ENCODE results near the gene SRP54. TPM values are rescaled to one million over a fixed set of nuclear protein-coding genes. Genes with fewer than 3 reads are reported as not detected.
"Not testable (repeated sequence)": the region's sequence is repeated elsewhere in the genome, so short reads cannot be mapped to it uniquely, and the experiment has no call there.

The SRP54 gene
- polyA plus RNA-seq, 1 experiment: 84.2 TPM

- Histone ChIP-seq H3K4me3 (ENCODE audit: low read depth, low read length) (no peak overlapping the region), H3K27ac (ENCODE audit: low read depth, low read length) (no peak overlapping the region), H3K27me3 (ENCODE audit: control insufficient read depth, insufficient read depth, low read length) (no peaks in the 10 kb centered on the region), H3K9me3 (ENCODE audit: control insufficient read depth, insufficient read depth, low read length) (no peaks in the 10 kb centered on the region)
- TF ChIP-seq CTCF (IDR thresholded peaks at IDR 0.05; ENCODE audit: low read depth, low read length): no peak
- ChIA-PET CTCF (no interaction called here), POLR2A (no interaction called here)
- DNase-seq (ENCODE audit: low read depth, low spot score): no peak
Measured at GRCh38 chr14:35047976-35048513, 65.3 kb downstream of the SRP54 start.

GRCh38 chr14:35050652-35051051 lies 67.9 kb downstream of the SRP54 start:
- ChIA-PET POLR2A (interaction anchor here (0.6 to 0.9 kb wide), 2 partner anchors 9 to 10 kb away, joined by 4 to 6 read pairs; no protein-coding TSS in a partner anchor), CTCF (interaction anchor here (0.5 kb wide), 1 partner anchor 403 kb away, joined by 9 read pairs; no protein-coding TSS in a partner anchor)
- Histone ChIP-seq H3K27me3 (ENCODE audit: control insufficient read depth, insufficient read depth, low read length) (no peaks in the 10 kb centered on the region), H3K9me3 (ENCODE audit: control insufficient read depth, insufficient read depth, low read length) (no peaks in the 10 kb centered on the region), H3K4me3 (ENCODE audit: low read depth, low read length) (no peak overlapping the region), H3K27ac (ENCODE audit: low read depth, low read length) (no peak overlapping the region)
- TF ChIP-seq CTCF (IDR thresholded peaks at IDR 0.05; ENCODE audit: low read depth, low read length): no peak
- DNase-seq (ENCODE audit: low read depth, low spot score): no peak

- H3K9me3 ChIP-seq (ENCODE audit: control insufficient read depth, insufficient read depth, low read length): no peaks in the 10 kb centered on the region
- DNase-seq (ENCODE audit: low read depth, low spot score): no peak
- CTCF ChIA-PET: no interaction called here
- no peak overlapping the region for H3K4me3 ChIP-seq (ENCODE audit: low read depth, low read length)
- no peaks in the 10 kb centered on the region for H3K27me3 ChIP-seq (ENCODE audit: control insufficient read depth, insufficient read depth, low read length)
- H3K27ac ChIP-seq (ENCODE audit: low read depth, low read length): no peak overlapping the region
- POLR2A ChIA-PET: interaction anchor here (0.5 to 0.6 kb wide), 2 partner anchors 61 to 348 kb away, joined by 6 to 7 read pairs; no protein-coding TSS in a partner anchor
- no peak for TF ChIP-seq CTCF (IDR thresholded peaks at IDR 0.05; ENCODE audit: low read depth, low read length)
Measured at GRCh38 chr14:35051796-35052195, 69.0 kb downstream of the SRP54 start.

GRCh38 chr14:35052637-35053036 lies 69.8 kb downstream of the SRP54 start:
- POLR2A ChIA-PET: no interaction called here
- Histone ChIP-seq H3K4me3 (ENCODE audit: low read depth, low read length) (no peak overlapping the region), H3K27me3 (ENCODE audit: control insufficient read depth, insufficient read depth, low read length) (no peaks in the 10 kb centered on the region), H3K9me3 (ENCODE audit: control insufficient read depth, insufficient read depth, low read length) (no peaks in the 10 kb centered on the region), H3K27ac (ENCODE audit: low read depth, low read length) (no peak overlapping the region)
- CTCF ChIA-PET: no interaction called here
- no peak for TF ChIP-seq CTCF (IDR thresholded peaks at IDR 0.05; ENCODE audit: low read depth, low read length)
- DNase-seq (ENCODE audit: low read depth, low spot score): no peak

- H3K9me3 ChIP-seq (ENCODE audit: control insufficient read depth, insufficient read depth, low read length); DNase-seq (ENCODE audit: low read depth, low spot score); H3K27me3 ChIP-seq (ENCODE audit: control insufficient read depth, insufficient read depth, low read length); H3K4me3 ChIP-seq (ENCODE audit: low read depth, low read length); H3K27ac ChIP-seq (ENCODE audit: low read depth, low read length): not testable (repeated sequence)
- CTCF ChIA-PET: interaction anchor here (0.7 kb wide), 1 partner anchor 418 kb away, joined by 3 read pairs; no protein-coding TSS in a partner anchor
- POLR2A ChIA-PET: interaction anchor here (0.6 kb wide), 1 partner anchor 10 kb away, joined by 6 read pairs; no protein-coding TSS in a partner anchor
Measured at GRCh38 chr14:35061113-35061791, 78.5 kb downstream of the SRP54 start.

- not testable (repeated sequence) for H3K27me3 ChIP-seq (ENCODE audit: control insufficient read depth, insufficient read depth, low read length); H3K9me3 ChIP-seq (ENCODE audit: control insufficient read depth, insufficient read depth, low read length); H3K27ac ChIP-seq (ENCODE audit: low read depth, low read length); DNase-seq (ENCODE audit: low read depth, low spot score); H3K4me3 ChIP-seq (ENCODE audit: low read depth, low read length)
- POLR2A ChIA-PET: interaction anchor here (0.7 kb wide), 1 partner anchor 256 kb away, joined by 4 read pairs; no protein-coding TSS in a partner anchor
- CTCF ChIA-PET: interaction anchor here (0.6 kb wide), 2 partner anchors 289 to 393 kb away, joined by 3 to 4 read pairs; no protein-coding TSS in a partner anchor
Measured at GRCh38 chr14:35065731-35066130, 82.9 kb downstream of the SRP54 start.
